A549 (cell line): ENCODE data around the gene ALCAM.
"Not testable (repeated sequence)": the region's sequence is repeated elsewhere in the genome, so short reads cannot be mapped to it uniquely, and the experiment has no call there.

Experiments used
- ESRRA ChIP-seq: fragments of 150-350 bp; IDR thresholded peaks from 2 replicates; pipeline ENCODE4 v1.6.1; 2014; ENCODE audit warnings: mild to moderate bottlenecking, low read length, borderline replicate concordance
- POLR2A ChIP-seq: IDR thresholded peaks from 2 replicates; pipeline ENCODE4 v1.6.1; 2012; ENCODE audit warnings: mild to moderate bottlenecking, low read length
- ZFP36 ChIP-seq: fragments of 450-650 bp; IDR thresholded peaks from 2 replicates; pipeline ENCODE4 v1.6.1; 2014; ENCODE audit warnings: borderline replicate concordance; ENCODE audit not compliant: partially characterized antibody

GRCh38 chr3:105403034-105403433, 36.3 kb downstream of the ALCAM start:
- not testable (repeated sequence) for TF ChIP-seq POLR2A, ESRRA, ZFP36
